HEK293T (cell line): ENCODE data around the gene WDR1.

Experiments
- CTBP1 ChIP-seq: fragments of 450-650 bp; IDR thresholded peaks from 2 replicates; pipeline ENCODE4 v1.6.1; 2016; ENCODE audit warnings: borderline replicate concordance
- SP1 ChIP-seq: fragments of 450-650 bp; IDR thresholded peaks from 2 replicates; pipeline ENCODE4 v1.6.1; 2017

DNA sequence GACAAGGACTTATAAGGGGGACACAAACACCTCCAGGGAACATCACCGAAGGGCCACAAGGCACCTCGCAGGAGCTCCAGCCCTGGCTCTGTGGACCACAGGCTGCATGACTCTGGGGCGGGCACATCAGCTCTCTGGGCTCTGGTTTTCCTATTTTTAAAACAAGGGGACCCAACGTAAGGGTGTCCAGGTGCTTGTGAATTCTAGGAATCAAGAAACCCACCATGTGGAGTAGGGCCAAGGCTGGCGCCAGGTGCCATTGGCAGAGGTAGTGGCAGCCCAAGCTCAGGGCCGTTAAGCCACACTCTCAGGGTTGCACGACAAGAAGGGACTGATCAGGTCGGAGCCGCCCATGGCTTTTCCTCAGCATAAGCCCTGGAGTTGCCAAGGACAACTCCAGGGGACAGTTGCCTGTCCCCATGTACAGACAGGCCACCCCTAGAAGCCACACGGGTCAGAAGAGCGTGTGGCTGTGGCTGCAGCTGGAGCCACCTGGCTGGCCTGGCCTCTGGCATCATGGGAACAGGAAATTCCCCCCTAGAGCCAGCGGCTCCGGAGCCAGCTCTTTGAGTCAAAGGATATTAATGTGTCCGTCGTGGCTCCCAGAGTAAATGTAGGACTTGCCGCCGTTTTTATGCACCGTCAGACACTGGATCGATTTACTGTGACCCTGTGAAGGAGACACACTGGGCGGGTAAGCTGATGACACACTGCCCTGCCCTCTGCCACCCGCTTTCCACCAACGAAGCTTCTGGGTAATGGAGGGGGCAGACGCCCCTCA, 32.5 kb downstream of the WDR1 start:
- TF ChIP-seq CTBP1 (no peak), SP1 (no peak)
